Activated CD8-positive, alpha-beta memory T cell treated with anti-CD3 and anti-CD28 coated beads for 24 hours (primary cell): ENCODE results near the gene ACKR4.

Experiments used
- DNase-seq: peaks from one replicate; pipeline ENCODE4 v3.0.0-alpha.2; 2020

Gene ACKR4

DNA sequence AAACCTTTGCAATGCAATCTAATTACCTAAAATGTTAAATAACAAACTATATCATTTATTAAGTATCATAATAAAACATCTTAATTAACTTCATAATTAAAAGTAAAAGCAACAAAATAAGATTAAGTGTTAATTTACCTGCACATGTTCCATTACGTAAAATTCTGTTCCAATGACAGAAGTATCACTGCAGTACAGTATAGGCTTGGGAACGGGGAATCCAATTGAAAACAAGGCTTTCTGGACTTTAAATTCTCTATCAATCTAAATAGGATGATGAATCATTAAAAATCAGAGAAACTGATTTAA is 45.4 kb downstream of the ACKR4 start:
- DNase-seq: no peak

DNA sequence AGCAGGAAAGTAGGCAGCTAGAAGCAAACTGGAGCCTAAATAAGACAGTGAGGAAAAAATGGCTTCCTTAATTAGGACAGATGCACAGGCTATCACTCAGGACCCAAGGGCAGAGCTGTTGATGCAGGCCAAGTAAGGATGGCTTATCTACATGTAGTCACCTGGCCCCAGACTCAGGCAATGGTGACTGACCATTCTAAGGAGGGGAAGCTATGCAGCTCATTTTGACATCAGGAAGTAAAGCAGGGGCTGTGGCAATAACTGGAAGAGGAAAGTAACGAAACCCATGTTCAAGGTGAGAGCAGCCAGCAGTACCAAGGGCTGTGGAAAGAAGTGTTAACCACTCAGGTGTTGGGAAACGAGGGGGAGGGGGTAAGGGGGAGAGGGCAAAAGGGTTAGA is 46.3 kb downstream of the ACKR4 start:
- no peak for DNase-seq

GRCh38 chr3:132645058-132645457 is 48.0 kb downstream of the ACKR4 start:
- no peak for DNase-seq

GRCh38 chr3:132650153-132650552 is 53.1 kb downstream of the ACKR4 start:
- no peak for DNase-seq
